Panc1 (cell line): ENCODE data around the gene SLC22A23.

Source experiments
- REST ChIP-seq, 2 experiments: IDR thresholded peaks; 2 replicates each; pipeline ENCODE4 v1.6.1; 2011 to 2012; ENCODE audit warnings: low read depth in 2 of 2, control low read depth in 1 of 2, low read length in 1 of 2, mild to moderate bottlenecking in 1 of 2, moderate library complexity in 1 of 2; ENCODE audit not compliant: insufficient read depth in 1 of 2
- TF ChIP-seq, protein P1 (sequence below): fragments of 450-650 bp; IDR thresholded peaks from 2 replicates; pipeline ENCODE4 v1.5.1; 2017; ENCODE audit warnings: mild to moderate bottlenecking

DNA sequence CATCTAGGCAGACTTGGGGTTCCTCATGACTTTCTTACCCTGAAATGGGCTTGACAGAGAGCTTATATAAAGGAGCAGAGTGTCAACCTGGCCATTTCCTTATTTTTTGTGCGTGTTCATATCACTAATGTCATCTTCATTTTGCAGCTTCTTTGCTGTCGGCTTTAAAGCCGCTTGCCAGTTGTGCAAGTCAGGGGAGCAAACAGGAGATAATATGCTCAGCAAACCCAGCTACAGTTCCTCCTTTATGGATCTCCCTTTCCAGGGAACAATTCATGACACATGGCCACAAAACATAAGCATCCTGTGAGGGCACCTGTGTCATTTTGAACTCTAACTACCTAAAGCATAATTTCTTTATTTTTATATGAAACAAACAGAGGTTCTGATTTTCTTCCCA is 222.9 kb downstream of the SLC22A23 start:
- TF ChIP-seq, protein P1, sequence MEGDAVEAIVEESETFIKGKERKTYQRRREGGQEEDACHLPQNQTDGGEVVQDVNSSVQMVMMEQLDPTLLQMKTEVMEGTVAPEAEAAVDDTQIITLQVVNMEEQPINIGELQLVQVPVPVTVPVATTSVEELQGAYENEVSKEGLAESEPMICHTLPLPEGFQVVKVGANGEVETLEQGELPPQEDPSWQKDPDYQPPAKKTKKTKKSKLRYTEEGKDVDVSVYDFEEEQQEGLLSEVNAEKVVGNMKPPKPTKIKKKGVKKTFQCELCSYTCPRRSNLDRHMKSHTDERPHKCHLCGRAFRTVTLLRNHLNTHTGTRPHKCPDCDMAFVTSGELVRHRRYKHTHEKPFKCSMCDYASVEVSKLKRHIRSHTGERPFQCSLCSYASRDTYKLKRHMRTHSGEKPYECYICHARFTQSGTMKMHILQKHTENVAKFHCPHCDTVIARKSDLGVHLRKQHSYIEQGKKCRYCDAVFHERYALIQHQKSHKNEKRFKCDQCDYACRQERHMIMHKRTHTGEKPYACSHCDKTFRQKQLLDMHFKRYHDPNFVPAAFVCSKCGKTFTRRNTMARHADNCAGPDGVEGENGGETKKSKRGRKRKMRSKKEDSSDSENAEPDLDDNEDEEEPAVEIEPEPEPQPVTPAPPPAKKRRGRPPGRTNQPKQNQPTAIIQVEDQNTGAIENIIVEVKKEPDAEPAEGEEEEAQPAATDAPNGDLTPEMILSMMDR: no peak
- TF ChIP-seq REST (IDR thresholded peaks at IDR 0.05; ENCODE audit: insufficient read depth in 1 of 2, low read depth in 2 of 2, low read length in 1 of 2): no peak
